Right lobe of liver (tissue), 4 donors: Measurements from ENCODE around the gene EIF4G3.

ENCODE experiments used
- CTCF ChIP-seq, 4 donors: fragments of 200-600 bp in 3 of 4; fragments of 450-650 bp in 1 of 4; IDR thresholded peaks; one replicate each; pipeline versions ENCODE4 v1.5.1 to v1.8.0; 2016 to 2022; ENCODE audit warnings: antibody characterized with exemption in 4 of 4, mild to moderate bottlenecking in 2 of 4
- POLR2A ChIP-seq: fragments of 450-650 bp; IDR thresholded peaks from one replicate; pipeline ENCODE4 v1.6.1; 2017; ENCODE audit warnings: antibody characterized with exemption, mild to moderate bottlenecking
- donor health status: DM: no; HTN: no; CAD: no.
- donor health status: DM: no; HTN: no; CAD: no.
- donor health status: DM: no; HTN: yes; CAD: no.

GRCh38 chr1:20760322-20760721 lies 416.4 kb downstream of the EIF4G3 start:
- TF ChIP-seq CTCF (IDR thresholded peaks at IDR 0.05), result no peak
- TF ChIP-seq POLR2A, result no peak
